Subcutaneous preadipocyte (primary cell): ENCODE data around the gene FABP6. TPM values are rescaled to one million over a fixed set of nuclear protein-coding genes. Genes with fewer than 3 reads are reported as not detected.

ENCODE experiments used
- total RNA-seq: library from RNA; depleted of rRNA; stranded (reverse); fragments of >200 nt; gene quantifications from 2 replicates; pipeline ENCODE4 v1.2.3, GENCODE V29; 2012

Gene FABP6, protein sequence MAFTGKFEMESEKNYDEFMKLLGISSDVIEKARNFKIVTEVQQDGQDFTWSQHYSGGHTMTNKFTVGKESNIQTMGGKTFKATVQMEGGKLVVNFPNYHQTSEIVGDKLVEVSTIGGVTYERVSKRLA
- total RNA-seq: not detected in 2 replicates

GRCh38 chr5:160229190-160229742 lies at the start of gene FABP6:
Gene FABP6, plus strand, starts transcription at chr5:160229506. Its CDS starts 52 bp downstream, at chr5:160229558.

Other genes with a start within 250 kb of the FABP6 start
- gene TTC1, start 220.4 kb upstream of the FABP6 start, total RNA-seq: 26.8 and 29.5 TPM in 2 replicates
- gene PWWP2A, start 110.1 kb upstream of the FABP6 start, total RNA-seq: 14.7 and 28.5 TPM in 2 replicates
- not detected in 2 replicates for gene CCNJL, start 83.1 kb downstream of the FABP6 start, total RNA-seq
- under 0.01 TPM in 2 replicates for gene C1QTNF2, start 141.1 kb downstream of the FABP6 start, total RNA-seq
- gene FAM200C, start 170.5 kb downstream of the FABP6 start, total RNA-seq: 2.9 and 3.9 TPM in 2 replicates
- gene SLU7, start 189.6 kb downstream of the FABP6 start, total RNA-seq: 41.8 and 43.7 TPM in 2 replicates
- 149 and 172 TPM in 2 replicates for gene PTTG1, start 192.3 kb downstream of the FABP6 start, total RNA-seq